ENCODE data around the gene CNDP2.
"Not testable (repeated sequence)": the region's sequence is repeated elsewhere in the genome, so short reads cannot be mapped to it uniquely, and the experiment has no call there.

Gene CNDP2

GRCh38 chr18:74516271-74517235 is 20.4 kb downstream of the CNDP2 start:
- no peak overlapping the region for H3K27ac ChIP-seq (ENCODE audit: low read length)
- no peak for DNase-seq (ENCODE audit: low read depth, low spot score)
- H3K27me3 ChIP-seq (ENCODE audit: control insufficient read depth, insufficient read depth, low read length), result no peaks in the 10 kb centered on the region
- WGBS (ENCODE audit: insufficient coverage, insufficient read length), result no CpG with 5 or more reads among the region's 35 CpGs
- H3K4me3 ChIP-seq (ENCODE audit: low read length), result no peak overlapping the region
- no peaks in the 10 kb centered on the region for H3K9me3 ChIP-seq (ENCODE audit: control insufficient read depth, insufficient read depth, low read length)
- no peaks in the 10 kb centered on the region for H3K4me1 ChIP-seq (ENCODE audit: control insufficient read depth, insufficient read depth, low read length)
- peaks cover 54% of the 10 kb centered on the region for H3K36me3 ChIP-seq (ENCODE audit: control insufficient read depth, insufficient read depth, low read length)

- Histone ChIP-seq H3K4me3 (ENCODE audit: low read length) (no peak overlapping the region), H3K27ac (ENCODE audit: low read length) (no peak overlapping the region), H3K36me3 (ENCODE audit: control insufficient read depth, insufficient read depth, low read length) (peaks cover 49% of the 10 kb centered on the region), H3K9me3 (ENCODE audit: control insufficient read depth, insufficient read depth, low read length) (no peaks in the 10 kb centered on the region), H3K27me3 (ENCODE audit: control insufficient read depth, insufficient read depth, low read length) (no peaks in the 10 kb centered on the region), H3K4me1 (ENCODE audit: control insufficient read depth, insufficient read depth, low read length) (no peaks in the 10 kb centered on the region)
- no peak for DNase-seq (ENCODE audit: low read depth, low spot score)
- no CpG with 5 or more reads among the region's 15 CpGs for WGBS (ENCODE audit: insufficient coverage, insufficient read length)
These were observed 21.1 kb downstream of the CNDP2 start for GRCh38 chr18:74517236-74517630.

DNA sequence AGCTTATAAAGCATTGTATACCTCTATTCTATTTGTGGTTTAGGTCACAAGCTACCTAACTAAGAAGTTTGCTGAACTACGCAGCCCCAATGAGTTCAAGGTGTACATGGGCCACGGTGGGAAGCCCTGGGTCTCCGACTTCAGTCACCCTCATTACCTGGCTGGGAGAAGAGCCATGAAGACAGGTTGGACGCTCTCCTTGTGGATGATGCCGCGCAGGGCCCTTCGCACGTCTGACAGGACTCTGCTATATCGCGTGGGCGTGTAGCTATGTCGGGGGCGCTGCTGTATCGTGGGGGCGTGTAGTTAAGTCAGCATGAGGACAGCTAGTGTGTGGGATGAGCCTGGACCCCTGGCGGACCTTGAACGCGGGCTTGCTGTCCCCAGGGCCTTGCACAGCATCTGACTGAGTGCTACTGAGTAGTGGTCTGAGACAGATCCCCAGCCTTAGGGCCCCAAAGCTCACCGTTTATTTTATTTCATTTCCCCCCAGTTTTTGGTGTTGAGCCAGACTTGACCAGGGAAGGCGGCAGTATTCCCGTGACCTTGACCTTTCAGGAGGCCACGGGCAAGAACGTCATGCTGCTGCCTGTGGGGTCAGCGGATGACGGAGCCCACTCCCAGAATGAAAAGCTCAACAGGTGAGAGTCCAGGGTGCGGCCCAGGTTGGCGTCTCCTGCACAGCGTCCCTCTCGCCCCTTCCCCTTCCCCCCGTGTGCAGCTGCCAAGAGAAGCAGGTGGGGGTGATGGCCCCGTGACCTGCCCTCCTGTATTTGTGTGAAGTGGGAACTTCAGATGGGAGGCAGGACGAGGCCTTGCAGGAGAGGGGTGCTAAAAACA is 22.5 kb downstream of the CNDP2 start:
- WGBS (ENCODE audit: insufficient coverage, insufficient read length), result no CpG with 5 or more reads among the region's 32 CpGs
- no peak for DNase-seq (ENCODE audit: low read depth, low spot score)
- Histone ChIP-seq H3K4me3 (ENCODE audit: low read length) (no peak overlapping the region), H3K27ac (ENCODE audit: low read length) (no peak overlapping the region), H3K4me1 (ENCODE audit: control insufficient read depth, insufficient read depth, low read length) (no peaks in the 10 kb centered on the region), H3K9me3 (ENCODE audit: control insufficient read depth, insufficient read depth, low read length) (no peaks in the 10 kb centered on the region), H3K36me3 (ENCODE audit: control insufficient read depth, insufficient read depth, low read length) (peaks cover 39% of the 10 kb centered on the region), H3K27me3 (ENCODE audit: control insufficient read depth, insufficient read depth, low read length) (no peaks in the 10 kb centered on the region)

- Histone ChIP-seq H3K4me3 (ENCODE audit: low read length) (no peak overlapping the region), H3K27ac (ENCODE audit: low read length) (no peak overlapping the region), H3K36me3 (ENCODE audit: control insufficient read depth, insufficient read depth, low read length) (peaks cover 37% of the 10 kb centered on the region), H3K4me1 (ENCODE audit: control insufficient read depth, insufficient read depth, low read length) (no peaks in the 10 kb centered on the region), H3K9me3 (ENCODE audit: control insufficient read depth, insufficient read depth, low read length) (no peaks in the 10 kb centered on the region), H3K27me3 (ENCODE audit: control insufficient read depth, insufficient read depth, low read length) (no peaks in the 10 kb centered on the region)
- no peak for DNase-seq (ENCODE audit: low read depth, low spot score)
- WGBS (ENCODE audit: insufficient coverage, insufficient read length), result no CpG with 5 or more reads among the region's 18 CpGs
These were observed 23.3 kb downstream of the CNDP2 start for GRCh38 chr18:74519320-74520095.

DNA sequence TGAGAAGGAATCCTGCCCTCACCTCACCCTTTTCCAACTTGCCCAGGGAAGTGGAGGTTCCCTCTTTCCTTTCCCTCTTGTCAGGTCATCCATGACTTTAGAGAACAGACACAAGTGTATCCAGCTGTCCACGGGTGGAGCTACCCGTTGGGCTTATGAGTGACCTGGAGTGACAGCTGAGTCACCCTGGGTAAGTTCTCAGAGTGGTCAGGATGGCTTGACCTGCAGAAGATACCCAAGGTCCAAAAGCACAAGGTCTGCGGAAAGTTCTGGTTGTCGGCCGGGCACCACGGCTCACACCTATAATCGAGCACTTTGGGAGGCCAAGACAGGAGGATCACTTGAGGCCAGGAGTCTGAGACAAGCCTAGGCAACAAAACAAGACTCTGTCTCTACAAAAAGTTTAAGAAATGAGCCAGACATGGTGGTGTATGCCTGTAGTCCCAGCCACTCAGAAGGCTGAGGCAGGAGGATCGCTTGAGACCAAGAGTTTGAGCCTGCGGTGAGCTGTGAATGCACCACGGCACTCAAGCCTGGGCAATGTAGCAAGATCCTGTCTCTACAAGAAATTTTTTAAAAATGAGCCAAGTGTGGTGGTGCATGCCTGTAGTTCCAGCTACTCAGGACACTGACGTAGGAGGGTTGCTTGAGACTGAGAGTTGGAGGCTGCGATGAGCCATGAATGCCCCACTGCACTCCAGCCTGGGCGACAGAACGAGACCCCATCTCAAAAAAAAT is 24.1 kb downstream of the CNDP2 start:
- Histone ChIP-seq H3K27ac (ENCODE audit: low read length) (no peak overlapping the region), H3K9me3 (ENCODE audit: control insufficient read depth, insufficient read depth, low read length) (no peaks in the 10 kb centered on the region), H3K4me3 (ENCODE audit: low read length) (no peak overlapping the region), H3K27me3 (ENCODE audit: control insufficient read depth, insufficient read depth, low read length) (no peaks in the 10 kb centered on the region), H3K36me3 (ENCODE audit: control insufficient read depth, insufficient read depth, low read length) (peaks cover 33% of the 10 kb centered on the region), H3K4me1 (ENCODE audit: control insufficient read depth, insufficient read depth, low read length) (no peaks in the 10 kb centered on the region)
- no peak for DNase-seq (ENCODE audit: low read depth, low spot score)
- WGBS (ENCODE audit: insufficient coverage, insufficient read length), result no CpG with 5 or more reads among the region's 14 CpGs

DNA sequence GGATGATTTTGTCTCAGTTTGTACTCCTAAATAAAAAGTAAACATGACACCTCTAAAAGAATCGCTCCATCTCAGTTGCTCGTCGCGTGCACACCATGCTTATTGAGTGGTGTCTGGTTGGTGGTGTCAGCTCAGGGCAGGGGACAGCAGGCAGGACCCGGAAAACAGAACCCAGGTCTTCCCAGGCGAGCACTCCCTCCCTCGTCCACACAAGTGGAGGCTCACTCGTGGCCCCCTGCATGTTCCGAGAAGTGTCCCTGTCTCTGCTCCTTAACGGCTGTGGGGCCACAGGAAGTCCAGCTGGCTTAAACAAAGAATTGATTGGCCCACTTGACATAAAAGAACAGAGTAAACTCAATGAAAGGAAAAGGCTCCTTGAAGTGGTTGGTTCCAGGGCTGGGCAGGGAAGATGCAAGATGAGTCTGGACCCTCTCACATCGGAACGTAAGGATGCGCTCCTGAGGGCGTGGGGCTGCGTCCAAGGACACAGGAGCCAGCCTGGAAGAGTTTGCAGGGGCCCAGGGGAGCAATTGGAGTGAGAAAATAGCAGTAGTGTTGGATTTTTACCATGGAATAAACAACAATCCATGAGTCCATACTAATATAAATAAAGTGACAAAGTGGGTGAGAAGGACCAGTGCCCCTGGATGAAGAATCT is 25.0 kb downstream of the CNDP2 start:
- WGBS (ENCODE audit: insufficient coverage, insufficient read length), result no CpG with 5 or more reads among the region's 15 CpGs
- Histone ChIP-seq H3K9me3 (ENCODE audit: control insufficient read depth, insufficient read depth, low read length) (no peaks in the 10 kb centered on the region), H3K27ac (ENCODE audit: low read length) (no peak overlapping the region)

GRCh38 chr18:74522635-74523548 is 26.7 kb downstream of the CNDP2 start:
- Histone ChIP-seq H3K9me3 (ENCODE audit: control insufficient read depth, insufficient read depth, low read length) (no peaks in the 10 kb centered on the region), H3K4me3 (ENCODE audit: low read length) (no peak overlapping the region), H3K27ac (ENCODE audit: low read length) (no peak overlapping the region), H3K4me1 (ENCODE audit: control insufficient read depth, insufficient read depth, low read length) (no peaks in the 10 kb centered on the region), H3K27me3 (ENCODE audit: control insufficient read depth, insufficient read depth, low read length) (no peaks in the 10 kb centered on the region), H3K36me3 (ENCODE audit: control insufficient read depth, insufficient read depth, low read length) (peaks cover 20% of the 10 kb centered on the region)
- WGBS (ENCODE audit: insufficient coverage, insufficient read length), result no CpG with 5 or more reads among the region's 23 CpGs
- DNase-seq (ENCODE audit: low read depth, low spot score), result no peak

More for the DNA sequence above, 25.0 kb downstream of the CNDP2 start:
- H3K27me3 ChIP-seq (ENCODE audit: control insufficient read depth, insufficient read depth, low read length), result no peaks in the 10 kb centered on the region
- no peak overlapping the region for H3K4me3 ChIP-seq (ENCODE audit: low read length)
- no peaks in the 10 kb centered on the region for H3K4me1 ChIP-seq (ENCODE audit: control insufficient read depth, insufficient read depth, low read length)
- no peak for DNase-seq (ENCODE audit: low read depth, low spot score)
- peaks cover 27% of the 10 kb centered on the region for H3K36me3 ChIP-seq (ENCODE audit: control insufficient read depth, insufficient read depth, low read length)

- Histone ChIP-seq H3K36me3 (ENCODE audit: control insufficient read depth, insufficient read depth, low read length) (peaks cover 11% of the 10 kb centered on the region), H3K4me3 (ENCODE audit: low read length) (no peak overlapping the region), H3K4me1 (ENCODE audit: control insufficient read depth, insufficient read depth, low read length) (no peaks in the 10 kb centered on the region), H3K27me3 (ENCODE audit: control insufficient read depth, insufficient read depth, low read length) (no peaks in the 10 kb centered on the region), H3K9me3 (ENCODE audit: control insufficient read depth, insufficient read depth, low read length) (no peaks in the 10 kb centered on the region), H3K27ac (ENCODE audit: low read length) (no peak overlapping the region)
- no peak for DNase-seq (ENCODE audit: low read depth, low spot score)
- no CpG with 5 or more reads among the region's 5 CpGs for WGBS (ENCODE audit: insufficient coverage, insufficient read length)
These were observed 27.9 kb downstream of the CNDP2 start for GRCh38 chr18:74524097-74524496.

DNA sequence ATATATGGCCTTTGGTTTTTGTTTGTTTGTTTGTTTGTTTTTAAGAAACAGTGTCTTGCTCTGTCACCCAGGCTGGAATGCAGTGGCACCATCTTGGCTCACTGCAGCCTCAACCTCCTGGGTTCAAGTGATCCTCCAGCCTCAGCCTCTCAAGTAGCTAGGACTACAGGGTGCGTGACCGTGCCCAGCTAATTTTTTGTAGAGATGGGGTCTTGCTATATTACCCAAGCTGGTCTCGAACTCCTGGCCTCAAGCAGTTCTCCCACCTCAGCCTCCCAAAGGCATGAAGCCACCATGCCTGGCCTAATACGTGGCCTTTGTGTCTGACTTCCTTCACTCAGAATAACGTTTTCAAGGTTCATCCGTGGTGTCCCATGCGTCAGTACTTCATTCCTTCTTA is 28.8 kb downstream of the CNDP2 start:
- H3K27me3 ChIP-seq (ENCODE audit: control insufficient read depth, insufficient read depth, low read length), result not testable (repeated sequence)
- no CpG with 5 or more reads among the region's 7 CpGs for WGBS (ENCODE audit: insufficient coverage, insufficient read length)

More for the DNA sequence above, 28.8 kb downstream of the CNDP2 start:
- not testable (repeated sequence) for H3K4me3 ChIP-seq (ENCODE audit: low read length); H3K27ac ChIP-seq (ENCODE audit: low read length); DNase-seq (ENCODE audit: low read depth, low spot score); H3K9me3 ChIP-seq (ENCODE audit: control insufficient read depth, insufficient read depth, low read length); H3K4me1 ChIP-seq (ENCODE audit: control insufficient read depth, insufficient read depth, low read length); H3K36me3 ChIP-seq (ENCODE audit: control insufficient read depth, insufficient read depth, low read length)
